GM23338 (cell line): ENCODE results near the gene MTHFD2L. TPM values are rescaled to one million over a fixed set of nuclear protein-coding genes. Genes with fewer than 3 reads are reported as not detected.

Experiments
- ATAC-seq: fragments of 200-7000 bp; cut with Tn5 transposase; 3 replicates; pipeline ENCODE4 v1.9.1; 2020
- DNase-seq: peaks from one replicate; pipeline ENCODE4 v3.0.0-alpha.2; 2015; ENCODE audit warnings: low spot score
- H2AFZ ChIP-seq: fragments of 200-600 bp; sonication (generic); 2 replicates; pipeline ENCODE4 v1.8.0; 2016; ENCODE audit warnings: antibody characterized with exemption, mild to moderate bottlenecking, moderate library complexity
- H3F3A ChIP-seq: fragments of 200-600 bp; sonication (generic); replicated peaks from 2 replicates; pipeline ENCODE4 v1.8.0; 2017; ENCODE audit warnings: antibody characterized with exemption, mixed run types, low read depth
- H3K27ac ChIP-seq: fragments of 200-600 bp; sonication (generic); 2 replicates; pipeline ENCODE4 v1.6.1; 2016; ENCODE audit warnings: low read depth
- H3K27me3 ChIP-seq: fragments of 200-600 bp; sonication (generic); 2 replicates; pipeline ENCODE4 v1.8.0; 2016; ENCODE audit warnings: mild to moderate bottlenecking, mixed run types, moderate library complexity; ENCODE audit not compliant: insufficient read depth
- H3K36me3 ChIP-seq: fragments of 200-600 bp; sonication (generic); 2 replicates; pipeline ENCODE4 v1.8.0; 2016; ENCODE audit warnings: mild to moderate bottlenecking; ENCODE audit not compliant: insufficient read depth
- H3K4me1 ChIP-seq: fragments of 200-600 bp; sonication (generic); 2 replicates; pipeline ENCODE4 v1.8.0; 2016; ENCODE audit warnings: mild to moderate bottlenecking, moderate library complexity; ENCODE audit not compliant: insufficient read depth
- H3K4me2 ChIP-seq: fragments of 200-600 bp; sonication (generic); 2 replicates; pipeline ENCODE4 v1.7.1; 2017; ENCODE audit warnings: mixed run types
- H3K4me3 ChIP-seq: fragments of 200-600 bp; sonication (generic); 2 replicates; pipeline ENCODE4 v1.6.1; 2016; ENCODE audit warnings: mixed run types
- H3K79me2 ChIP-seq: fragments of 200-600 bp; sonication (generic); replicated peaks from 2 replicates; pipeline ENCODE4 v1.8.0; 2017; ENCODE audit warnings: mild to moderate bottlenecking; ENCODE audit not compliant: insufficient read depth
- H3K9me2 ChIP-seq: fragments of 200-600 bp; sonication (generic); 2 replicates; pipeline ENCODE4 v1.8.0; 2017; ENCODE audit not compliant: insufficient read depth
- H4K20me1 ChIP-seq: fragments of 200-600 bp; sonication (generic); replicated peaks from 2 replicates; pipeline ENCODE4 v1.8.0; 2017; ENCODE audit warnings: mild to moderate bottlenecking; ENCODE audit not compliant: insufficient read depth
- H3K27ac Mint-ChIP-seq: 2 replicates; pipeline ENCODE4 v1.8.0; 2020; ENCODE audit warnings: inconsistent platforms, mild to moderate bottlenecking, moderate library complexity, mixed read lengths
- H3K27me3 Mint-ChIP-seq: 3 replicates; pipeline ENCODE4 v1.8.0; 2022; ENCODE audit warnings: low read depth, mild to moderate bottlenecking, moderate library complexity, mixed read lengths, inconsistent platforms; ENCODE audit not compliant: insufficient read depth, poor library complexity
- H3K36me3 Mint-ChIP-seq: 3 replicates; pipeline ENCODE4 v1.8.0; 2021; ENCODE audit warnings: low read depth, mild to moderate bottlenecking, inconsistent platforms, moderate library complexity, mixed read lengths
- H3K4me1 Mint-ChIP-seq: 3 replicates; pipeline ENCODE4 v1.8.0; 2020; ENCODE audit warnings: mild to moderate bottlenecking, inconsistent platforms, mixed read lengths
- H3K4me3 Mint-ChIP-seq: 3 replicates; pipeline ENCODE4 v1.8.0; 2021; ENCODE audit warnings: moderate library complexity, mild to moderate bottlenecking, inconsistent platforms, mixed read lengths
- H3K9me3 Mint-ChIP-seq: 3 replicates; pipeline ENCODE4 v1.8.0; 2020; ENCODE audit warnings: moderate library complexity, mild to moderate bottlenecking, inconsistent platforms, mixed read lengths
- EZH2phosphoT487 ChIP-seq: fragments of 200-600 bp; sonication (generic); IDR thresholded peaks from one replicate; pipeline ENCODE4 v1.8.1; 2018; ENCODE audit warnings: antibody characterized with exemption; ENCODE audit not compliant: unreplicated experiment
- JUNB ChIP-seq: IDR thresholded peaks from one replicate; pipeline ENCODE4 v1.6.1; 2016; ENCODE audit warnings: antibody characterized with exemption; ENCODE audit not compliant: unreplicated experiment
- NANOG ChIP-seq: IDR thresholded peaks from 2 replicates; pipeline ENCODE4 v1.6.1; 2016; ENCODE audit warnings: antibody characterized with exemption, borderline replicate concordance
- STAT1 ChIP-seq: IDR thresholded peaks from one replicate; pipeline ENCODE4 v1.6.1; 2016; ENCODE audit warnings: antibody characterized with exemption; ENCODE audit not compliant: unreplicated experiment
- ZNF114 ChIP-seq: fragments of 250-450 bp; sonication (Bioruptor Pico); IDR thresholded peaks from 2 replicates; pipeline ENCODE4 v1.5.0; 2020; ENCODE audit warnings: mild to moderate bottlenecking, moderate library complexity
- ZNF331 ChIP-seq: fragments of 250-450 bp; sonication (Bioruptor Pico); IDR thresholded peaks from 2 replicates; pipeline ENCODE4 v1.5.0; 2020; ENCODE audit warnings: low read depth, mild to moderate bottlenecking, moderate library complexity
- polyA plus RNA-seq: library from polyadenylated mRNA; unstranded; fragments of >200 nt; fragmentation: Nextera tagmentation; extraction: Ambion mirVana; gene quantifications from 2 replicates; pipeline ENCODE4 v1.2.1, GENCODE V29; 2016
- total RNA-seq: library from RNA; depleted of rRNA; stranded (reverse); fragments of >200 nt; shearing (Covaris generic); gene quantifications from 2 replicates; pipeline ENCODE4 v1.2.3, GENCODE V29; 2014
- TF ChIP-seq, protein P1 (sequence below), 2 experiments: fragments of 200-600 bp in 1 of 2; sonication (generic) in 1 of 2; conservative IDR thresholded peaks; 2 replicates each; pipeline versions ENCODE4 v1.5.1 to v1.6.1; 2016 to 2017; ENCODE audit warnings: antibody characterized with exemption in 2 of 2, low read depth in 2 of 2, mild to moderate bottlenecking in 2 of 2, moderate library complexity in 1 of 2
- TF ChIP-seq, protein P2 (sequence below): IDR thresholded peaks from 2 replicates; pipeline ENCODE4 v1.6.1; 2016; ENCODE audit warnings: antibody characterized with exemption
- TF ChIP-seq, protein P3 (sequence below): IDR thresholded peaks from one replicate; pipeline ENCODE4 v1.6.1; 2018; ENCODE audit warnings: antibody characterized with exemption; ENCODE audit not compliant: unreplicated experiment

The MTHFD2L gene
- total and polyA plus RNA-seq, 2 experiments from 2014 or later: 24.4 to 35.7 TPM

DNA sequence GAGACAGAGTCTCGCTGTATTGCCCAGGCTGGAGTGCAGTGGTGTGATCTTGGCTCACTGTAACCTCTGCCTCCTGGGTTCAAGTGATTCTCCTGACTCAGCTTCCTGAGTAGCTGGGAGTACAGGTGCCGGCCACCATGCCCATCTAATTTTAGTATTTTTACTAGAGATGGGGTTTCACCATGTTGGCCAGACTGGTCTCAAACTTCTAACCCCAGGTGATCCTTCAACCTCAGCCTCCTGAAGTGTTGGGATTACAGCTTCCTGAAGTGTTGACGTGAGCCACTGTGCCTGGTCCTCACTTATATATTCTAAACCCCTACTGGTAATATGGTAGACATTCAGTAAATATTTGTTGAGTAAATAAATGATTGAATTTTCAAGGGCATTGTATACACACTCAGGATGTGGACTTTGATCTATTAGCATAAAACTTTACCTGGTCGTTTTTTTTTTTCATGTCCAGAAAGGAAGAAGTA lies 33.0 kb downstream of the MTHFD2L start (continued):
- no peak for TF ChIP-seq ZNF331 (CRISPR knock-in tag)
- no peak for TF ChIP-seq EZH2phosphoT487
- TF ChIP-seq, protein P1, sequence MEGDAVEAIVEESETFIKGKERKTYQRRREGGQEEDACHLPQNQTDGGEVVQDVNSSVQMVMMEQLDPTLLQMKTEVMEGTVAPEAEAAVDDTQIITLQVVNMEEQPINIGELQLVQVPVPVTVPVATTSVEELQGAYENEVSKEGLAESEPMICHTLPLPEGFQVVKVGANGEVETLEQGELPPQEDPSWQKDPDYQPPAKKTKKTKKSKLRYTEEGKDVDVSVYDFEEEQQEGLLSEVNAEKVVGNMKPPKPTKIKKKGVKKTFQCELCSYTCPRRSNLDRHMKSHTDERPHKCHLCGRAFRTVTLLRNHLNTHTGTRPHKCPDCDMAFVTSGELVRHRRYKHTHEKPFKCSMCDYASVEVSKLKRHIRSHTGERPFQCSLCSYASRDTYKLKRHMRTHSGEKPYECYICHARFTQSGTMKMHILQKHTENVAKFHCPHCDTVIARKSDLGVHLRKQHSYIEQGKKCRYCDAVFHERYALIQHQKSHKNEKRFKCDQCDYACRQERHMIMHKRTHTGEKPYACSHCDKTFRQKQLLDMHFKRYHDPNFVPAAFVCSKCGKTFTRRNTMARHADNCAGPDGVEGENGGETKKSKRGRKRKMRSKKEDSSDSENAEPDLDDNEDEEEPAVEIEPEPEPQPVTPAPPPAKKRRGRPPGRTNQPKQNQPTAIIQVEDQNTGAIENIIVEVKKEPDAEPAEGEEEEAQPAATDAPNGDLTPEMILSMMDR (conservative IDR thresholded peaks at IDR 0.05; ENCODE audit: low read depth in 2 of 2): no peak
- TF ChIP-seq, protein P2, sequence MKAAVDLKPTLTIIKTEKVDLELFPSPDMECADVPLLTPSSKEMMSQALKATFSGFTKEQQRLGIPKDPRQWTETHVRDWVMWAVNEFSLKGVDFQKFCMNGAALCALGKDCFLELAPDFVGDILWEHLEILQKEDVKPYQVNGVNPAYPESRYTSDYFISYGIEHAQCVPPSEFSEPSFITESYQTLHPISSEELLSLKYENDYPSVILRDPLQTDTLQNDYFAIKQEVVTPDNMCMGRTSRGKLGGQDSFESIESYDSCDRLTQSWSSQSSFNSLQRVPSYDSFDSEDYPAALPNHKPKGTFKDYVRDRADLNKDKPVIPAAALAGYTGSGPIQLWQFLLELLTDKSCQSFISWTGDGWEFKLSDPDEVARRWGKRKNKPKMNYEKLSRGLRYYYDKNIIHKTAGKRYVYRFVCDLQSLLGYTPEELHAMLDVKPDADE: no peak
- TF ChIP-seq NANOG: no peak
- no peak for TF ChIP-seq ZNF114 (CRISPR knock-in tag)
- TF ChIP-seq JUNB: no peak

DNA sequence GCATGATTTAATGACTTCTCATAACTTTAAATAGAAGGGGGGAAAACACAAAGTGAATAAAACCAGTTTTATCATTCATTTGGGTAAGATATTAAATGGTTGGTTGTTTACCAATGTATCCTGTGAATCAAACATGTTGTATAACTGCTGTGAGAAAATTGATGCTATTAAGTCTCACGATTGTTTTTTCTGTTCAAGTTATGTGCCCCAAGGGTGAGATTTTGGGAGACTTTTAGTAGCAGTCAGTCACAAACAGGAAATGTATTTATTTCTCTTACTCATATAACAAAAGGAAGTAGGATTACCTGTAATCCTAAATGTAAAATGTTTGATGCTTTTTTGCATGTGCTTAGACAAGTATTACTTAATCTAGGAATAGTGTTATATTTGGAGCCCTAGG lies 39.2 kb downstream of the MTHFD2L start:
- Histone ChIP-seq H3K4me3 (no peak overlapping the region), H3K4me2 (no peak overlapping the region), H3K79me2 (no peaks in the 10 kb centered on the region), H4K20me1 (no peaks in the 10 kb centered on the region), H3K27me3 (no peaks in the 10 kb centered on the region), H3K27ac (no peak overlapping the region), H3F3A (no peaks in the 10 kb centered on the region), H3K4me1 (no peaks in the 10 kb centered on the region), H3K36me3 (no peaks in the 10 kb centered on the region), H3K9me2 (no peaks in the 10 kb centered on the region; the same call in 1 of the 2 replicates), H2AFZ (no peak overlapping the region)
- DNase-seq (no peak), ATAC-seq (no peak)
- Mint-ChIP-seq H3K9me3 (no peaks in the 10 kb centered on the region), H3K4me3 (no peak overlapping the region), H3K27me3 (no peaks in the 10 kb centered on the region), H3K4me1 (no peaks in the 10 kb centered on the region), H3K27ac (no peak overlapping the region), H3K36me3 (no peaks in the 10 kb centered on the region)
- TF ChIP-seq, protein P1 (conservative IDR thresholded peaks at IDR 0.05; ENCODE audit: low read depth in 2 of 2): no peak

DNA sequence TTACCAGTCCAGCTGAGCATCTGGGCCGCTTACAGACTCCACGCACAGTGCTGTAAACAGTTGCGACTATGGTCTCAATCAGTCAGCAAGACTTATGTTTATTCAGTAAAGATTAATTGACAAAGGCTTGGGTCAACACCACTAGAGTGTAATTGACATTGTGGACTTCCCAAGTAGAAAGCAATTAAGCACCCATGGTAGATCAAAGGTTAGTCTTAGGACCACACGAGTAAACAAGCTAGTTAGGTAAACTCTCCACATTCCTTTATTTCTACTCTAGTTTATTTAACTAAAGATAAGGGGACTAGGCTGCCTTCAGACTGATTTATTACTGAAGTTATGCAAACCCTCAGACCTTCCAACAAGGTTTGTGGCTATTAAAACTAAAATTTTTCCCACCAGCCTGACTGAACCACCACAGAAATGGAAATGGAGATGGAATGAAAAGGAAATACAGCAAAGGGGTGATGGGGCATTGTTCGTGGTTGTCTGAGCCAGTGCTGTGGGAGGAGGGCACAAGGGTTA lies 44.2 kb downstream of the MTHFD2L start:
- H3K79me2 ChIP-seq: no peaks in the 10 kb centered on the region
- H2AFZ ChIP-seq: no peak overlapping the region
- Mint-ChIP-seq H3K27ac (no peak overlapping the region), H3K36me3 (no peaks in the 10 kb centered on the region), H3K4me1 (peaks cover 4% of the 10 kb centered on the region; the same call in 2 of the 3 replicates), H3K4me3 (no peak overlapping the region), H3K9me3 (no peaks in the 10 kb centered on the region), H3K27me3 (no peaks in the 10 kb centered on the region)
- no peaks in the 10 kb centered on the region for H3K36me3 ChIP-seq
- no peaks in the 10 kb centered on the region for H3K27me3 ChIP-seq
- no peaks in the 10 kb centered on the region for H3K9me2 ChIP-seq
- DNase-seq (no peak), ATAC-seq (no peak)
- no peak overlapping the region for H3K4me2 ChIP-seq
- no peaks in the 10 kb centered on the region for H3F3A ChIP-seq
- H4K20me1 ChIP-seq: no peaks in the 10 kb centered on the region
- H3K27ac ChIP-seq: no peak overlapping the region
- H3K4me3 ChIP-seq: no peak overlapping the region
- no peaks in the 10 kb centered on the region; the same call in 1 of the 2 replicates for H3K4me1 ChIP-seq
- no peak for TF ChIP-seq STAT1
- TF ChIP-seq, protein P3, sequence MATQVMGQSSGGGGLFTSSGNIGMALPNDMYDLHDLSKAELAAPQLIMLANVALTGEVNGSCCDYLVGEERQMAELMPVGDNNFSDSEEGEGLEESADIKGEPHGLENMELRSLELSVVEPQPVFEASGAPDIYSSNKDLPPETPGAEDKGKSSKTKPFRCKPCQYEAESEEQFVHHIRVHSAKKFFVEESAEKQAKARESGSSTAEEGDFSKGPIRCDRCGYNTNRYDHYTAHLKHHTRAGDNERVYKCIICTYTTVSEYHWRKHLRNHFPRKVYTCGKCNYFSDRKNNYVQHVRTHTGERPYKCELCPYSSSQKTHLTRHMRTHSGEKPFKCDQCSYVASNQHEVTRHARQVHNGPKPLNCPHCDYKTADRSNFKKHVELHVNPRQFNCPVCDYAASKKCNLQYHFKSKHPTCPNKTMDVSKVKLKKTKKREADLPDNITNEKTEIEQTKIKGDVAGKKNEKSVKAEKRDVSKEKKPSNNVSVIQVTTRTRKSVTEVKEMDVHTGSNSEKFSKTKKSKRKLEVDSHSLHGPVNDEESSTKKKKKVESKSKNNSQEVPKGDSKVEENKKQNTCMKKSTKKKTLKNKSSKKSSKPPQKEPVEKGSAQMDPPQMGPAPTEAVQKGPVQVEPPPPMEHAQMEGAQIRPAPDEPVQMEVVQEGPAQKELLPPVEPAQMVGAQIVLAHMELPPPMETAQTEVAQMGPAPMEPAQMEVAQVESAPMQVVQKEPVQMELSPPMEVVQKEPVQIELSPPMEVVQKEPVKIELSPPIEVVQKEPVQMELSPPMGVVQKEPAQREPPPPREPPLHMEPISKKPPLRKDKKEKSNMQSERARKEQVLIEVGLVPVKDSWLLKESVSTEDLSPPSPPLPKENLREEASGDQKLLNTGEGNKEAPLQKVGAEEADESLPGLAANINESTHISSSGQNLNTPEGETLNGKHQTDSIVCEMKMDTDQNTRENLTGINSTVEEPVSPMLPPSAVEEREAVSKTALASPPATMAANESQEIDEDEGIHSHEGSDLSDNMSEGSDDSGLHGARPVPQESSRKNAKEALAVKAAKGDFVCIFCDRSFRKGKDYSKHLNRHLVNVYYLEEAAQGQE: no peak
